Measurements from ENCODE around the gene CAMKK1.

GRCh38 chr17:3900646-3901045 is 7.8 kb upstream of the CAMKK1 start:
- TF ChIP-seq POLR2AphosphoS5 (IDR thresholded peaks at IDR 0.05; ENCODE audit: low read depth, low read length) (no peak), POLR2A (IDR thresholded peaks at IDR 0.05; ENCODE audit: low read depth, low read length) (no peak), TAF1 (IDR thresholded peaks at IDR 0.05; ENCODE audit: low read depth, low read length) (no peak), POU2F2 (IDR thresholded peaks at IDR 0.05; ENCODE audit: low read depth, low read length) (no peak), SPI1 (IDR thresholded peaks at IDR 0.05; ENCODE audit: low read depth, low read length) (no peak), PAX5 (IDR thresholded peaks at IDR 0.05; ENCODE audit: insufficient read depth, low read length, severe bottlenecking) (no peak)

All from GM12891 (cell line).